ENCODE measurements around the gene NKX2-4. TPM values are rescaled to one million over a fixed set of nuclear protein-coding genes. Genes with fewer than 3 reads are reported as not detected.

Gene NKX2-4
- total and polyA plus RNA-seq, 9 of the 15 experiments (the other 6 are each of a cell fraction or from before 2014, with no cell fraction given) = not detected

GRCh38 chr20:21352703-21353102, 44.6 kb downstream of the NKX2-4 start:
- no peaks in the 10 kb centered on the region for H3K4me1 ChIP-seq (replicated peaks in 1 of 2; ENCODE audit: control insufficient read depth in 2 of 2, insufficient read depth in 2 of 2, low read length in 2 of 2)
- H3K4me2 ChIP-seq (ENCODE audit: insufficient read depth, low read length) = no peak overlapping the region
- no peaks in the 10 kb centered on the region for H3K27me3 ChIP-seq (ENCODE audit: control insufficient read depth in 2 of 2, insufficient read depth in 2 of 2, low read length in 2 of 2)
- no peak overlapping the region for H2AFZ ChIP-seq (ENCODE audit: low read depth, low read length)
- intact Hi-C loops (cut with micrococcal nuclease) = no loop called here
- H3K9me3 ChIP-seq (replicated peaks; ENCODE audit: control insufficient read depth, insufficient read depth, low read depth, low read length) = no peaks in the 10 kb centered on the region
- H3K9me1 ChIP-seq (ENCODE audit: control insufficient read depth, insufficient read depth, low read length) = no peaks in the 10 kb centered on the region
- peaks cover 52% of the 10 kb centered on the region; the same call in 2 of the 3 replicates for H3K36me3 ChIP-seq (ENCODE audit: control insufficient read depth, insufficient read depth, low read length)
- no peak overlapping the region for H3K27ac ChIP-seq (ENCODE audit: extremely low read depth, low read depth, low read length)
- no peak for FAIRE-seq
- CTCF ChIA-PET (ENCODE audit: low intra/inter-chr PET ratio) = no interaction called here
- POLR2A ChIA-PET = no interaction called here
- ATAC-seq = no peak
- H4K20me1 ChIP-seq (replicated peaks; ENCODE audit: control insufficient read depth, insufficient read depth, low read length) = no peaks in the 10 kb centered on the region
- in situ Hi-C loops (cut with MboI) = no loop called here
- H3K4me3 ChIP-seq = no peak overlapping the region
- no peak for DNase-seq (ENCODE audit: extremely low read depth in 1 of 4, low spot score in 3 of 4)
- no peaks in the 10 kb centered on the region; the same call in 2 of the 3 replicates for H3K79me2 ChIP-seq (ENCODE audit: control insufficient read depth, insufficient read depth, low read length)
- BruUV-seq (replicated peaks) = no TSS peak
- no peak overlapping the region for H3K9ac ChIP-seq (ENCODE audit: insufficient read depth in 1 of 2, low read depth in 2 of 2, low read length in 2 of 2)
- TF ChIP-seq LARP7 (IDR thresholded peaks at IDR 0.05) (no peak), PHF20 (IDR thresholded peaks at IDR 0.05; ENCODE audit: partially characterized antibody) (no peak), PTRF (tag; IDR thresholded peaks at IDR 0.05) (no peak), COPS2 (conservative IDR thresholded peaks at IDR 0.05) (no peak), DIDO1 (tag; IDR thresholded peaks at IDR 0.05; ENCODE audit: low read depth) (no peak), ZMIZ1 (IDR thresholded peaks at IDR 0.05; ENCODE audit: low read depth in 2 of 2, low read length in 2 of 2) (no peak), MECOM (CRISPR knock-in tag; IDR thresholded peaks at IDR 0.05) (no peak), TAL1 (IDR thresholded peaks at IDR 0.05) (no peak), NCOA6 (IDR thresholded peaks at IDR 0.05) (no peak), RBM15 (IDR thresholded peaks at IDR 0.05; ENCODE audit: insufficient read depth, low read length) (no peak), NR2F6 (CRISPR knock-in tag; IDR thresholded peaks at IDR 0.05) (no peak), ZNF133 (CRISPR knock-in tag; IDR thresholded peaks at IDR 0.05) (no peak), RREB1 (CRISPR knock-in tag; IDR thresholded peaks at IDR 0.05) (no peak), NKRF (IDR thresholded peaks at IDR 0.05; ENCODE audit: borderline replicate concordance) (no peak)
